GM12878 (cell line): ENCODE measurements around the gene MRC2. TPM values are rescaled to one million over a fixed set of nuclear protein-coding genes. Genes with fewer than 3 reads are reported as not detected.

ENCODE experiments used
- BRCA1 ChIP-seq: IDR thresholded peaks from 2 replicates; pipeline ENCODE4 v1.6.1; 2011; ENCODE audit warnings: low read depth, low read length, improper control_type of control experiment
- CEBPB ChIP-seq, 2 experiments: fragments of 150-350 bp in 1 of 2; IDR thresholded peaks; 2 replicates each; pipeline ENCODE4 v1.6.1; 2012 to 2014; ENCODE audit warnings: low read depth in 2 of 2, low read length in 2 of 2, borderline replicate concordance in 1 of 2, inconsistent platforms in 1 of 2
- FOXK2 ChIP-seq: fragments of 450-650 bp; IDR thresholded peaks from 2 replicates; pipeline ENCODE4 v1.6.1; 2017; ENCODE audit warnings: mild to moderate bottlenecking, moderate library complexity
- GATAD2B ChIP-seq: fragments of 450-650 bp; conservative IDR thresholded peaks from 2 replicates; pipeline ENCODE4 v1.6.1; 2017; ENCODE audit warnings: low read depth, mild to moderate bottlenecking, moderate library complexity
- HDAC2 ChIP-seq: fragments of 200-600 bp; sonication (generic); IDR thresholded peaks from 2 replicates; pipeline ENCODE4 v1.6.1; 2017
- HDGF ChIP-seq: fragments of 450-650 bp; IDR thresholded peaks from 2 replicates; pipeline ENCODE4 v1.6.1; 2016; ENCODE audit warnings: antibody characterized with exemption
- KLF5 ChIP-seq: fragments of 450-650 bp; IDR thresholded peaks from 2 replicates; pipeline ENCODE4 v1.6.1; 2014; ENCODE audit warnings: mild to moderate bottlenecking; ENCODE audit not compliant: partially characterized antibody
- MTA2 ChIP-seq: fragments of 450-650 bp; IDR thresholded peaks from 2 replicates; pipeline ENCODE4 v1.6.1; 2016; ENCODE audit warnings: low read depth, mild to moderate bottlenecking, moderate library complexity
- NR2C1 ChIP-seq: fragments of 450-650 bp; IDR thresholded peaks from 2 replicates; pipeline ENCODE4 v1.6.1; 2017; ENCODE audit warnings: antibody characterized with exemption, mild to moderate bottlenecking, moderate library complexity
- NR2C2 ChIP-seq: IDR thresholded peaks from 2 replicates; pipeline ENCODE4 v1.6.1; 2011; ENCODE audit warnings: borderline replicate concordance, low read depth; ENCODE audit not compliant: control insufficient read depth, insufficient read length
- NR2F1 ChIP-seq: fragments of 450-650 bp; conservative IDR thresholded peaks from 2 replicates; pipeline ENCODE4 v1.6.1; 2017; ENCODE audit warnings: mild to moderate bottlenecking
- SMAD5 ChIP-seq: IDR thresholded peaks from 2 replicates; pipeline ENCODE4 v1.6.1; 2016; ENCODE audit warnings: antibody characterized with exemption, low read depth
- TARDBP ChIP-seq: IDR thresholded peaks from 2 replicates; pipeline ENCODE4 v1.6.1; 2016; ENCODE audit warnings: borderline replicate concordance
- ZNF384 ChIP-seq: IDR thresholded peaks from 2 replicates; pipeline ENCODE4 v1.6.1; 2012; ENCODE audit warnings: low read depth, mild to moderate bottlenecking, low read length, improper control_type of control experiment, borderline replicate concordance
- ZNF622 ChIP-seq: fragments of 450-650 bp; IDR thresholded peaks from 2 replicates; pipeline ENCODE4 v1.6.1; 2017; ENCODE audit warnings: mild to moderate bottlenecking, inconsistent platforms
- polyA plus RNA-seq, 11 experiments: library from polyadenylated mRNA; depleted of rRNA in 4 of 11; unstranded in 6 of 11; stranded (reverse) in 5 of 11; fragments of >200 nt; fragmentation: Nextera tagmentation in 4 of 11; fragmentation: Illumina TruSeq in 1 of 11; extraction: Ambion mirVana in 4 of 11; extraction: Trizol in 1 of 11; gene quantifications; 1 replicate in 1 of 11; 2 replicates in 10 of 11; pipeline versions ENCODE4 v1.2.1 to v1.2.3, GENCODE V29; 2011 to 2016; ENCODE audit warnings: inconsistent platforms in 2 of 11, missing spikeins in 2 of 11, low read depth in 1 of 11
- total RNA-seq, 4 experiments: library from RNA; depleted of rRNA in 3 of 4; stranded (reverse); fragments of >200 nt in 3 of 4; fragmentation: Illumina TruSeq in 1 of 4; extraction: Trizol in 1 of 4; gene quantifications; 2 replicates each; pipeline versions ENCODE4 v1.2.1 to v1.2.3, GENCODE V29; 2013 to 2021
- TF ChIP-seq, protein P1 (sequence below): IDR thresholded peaks from 2 replicates; pipeline ENCODE4 v1.6.1; 2012; ENCODE audit warnings: low read depth, low read length, improper control_type of control experiment
- TF ChIP-seq, protein P2 (sequence below): IDR thresholded peaks from 2 replicates; pipeline ENCODE4 v1.6.1; 2012; ENCODE audit warnings: low read length, inconsistent platforms
- TF ChIP-seq, protein P3 (sequence below): fragments of 450-650 bp; IDR thresholded peaks from 2 replicates; pipeline ENCODE4 v1.6.1; 2016; ENCODE audit warnings: mild to moderate bottlenecking
- TF ChIP-seq, protein P4 (sequence below): fragments of 450-650 bp; IDR thresholded peaks from 2 replicates; pipeline ENCODE4 v1.6.1; 2017; ENCODE audit warnings: antibody characterized with exemption, mild to moderate bottlenecking, moderate library complexity
- TF ChIP-seq, protein P5 (sequence below): IDR thresholded peaks from 2 replicates; pipeline ENCODE4 v1.6.1; 2011; ENCODE audit warnings: mild to moderate bottlenecking, low read depth, low read length, moderate library complexity; ENCODE audit not compliant: insufficient replicate concordance

MRC2 gene
- total and polyA plus RNA-seq, 10 of the 15 experiments (the other 5 are each of a cell fraction or from before 2014, with no cell fraction given): 0.04 to 0.96 (median 0.30) TPM; not detected in 1

DNA sequence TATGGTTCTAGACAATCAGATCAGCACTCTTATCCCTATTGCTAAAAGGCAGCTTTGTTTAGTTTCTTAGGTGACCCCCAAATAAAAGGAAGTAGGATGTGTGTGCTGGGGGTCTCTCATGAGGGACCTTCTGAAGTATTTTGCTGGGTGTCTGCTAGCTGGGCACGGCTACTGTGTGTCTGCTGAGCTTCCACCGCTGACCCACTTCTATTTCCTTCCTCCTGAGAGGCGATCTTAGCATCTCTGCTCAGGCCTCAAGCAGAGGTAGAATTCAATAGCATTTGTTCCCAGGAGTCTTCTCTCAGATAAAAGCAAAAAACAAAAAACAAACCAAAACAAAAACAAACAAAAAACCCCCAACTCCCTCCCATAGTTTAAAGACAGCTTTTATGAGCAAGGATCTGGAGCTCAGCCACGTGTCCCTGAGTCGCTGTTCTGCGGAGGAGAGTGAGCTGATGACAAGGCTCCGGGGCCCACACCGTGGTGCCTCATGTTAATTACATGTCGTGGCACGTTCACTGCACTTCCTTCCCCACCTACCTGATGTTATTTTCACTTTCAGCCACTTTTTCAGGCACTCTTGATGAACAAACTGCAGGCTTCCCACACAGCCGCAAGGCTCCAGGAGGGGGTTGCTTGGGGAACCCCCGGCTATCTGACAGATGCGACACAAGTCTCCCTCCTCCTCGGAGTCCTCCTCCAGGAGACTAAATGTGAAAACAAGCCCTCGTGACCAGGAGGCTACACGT is 97.1 kb downstream of the MRC2 start (continued):
- TF ChIP-seq ZNF384: no peak
- TF ChIP-seq, protein P1, sequence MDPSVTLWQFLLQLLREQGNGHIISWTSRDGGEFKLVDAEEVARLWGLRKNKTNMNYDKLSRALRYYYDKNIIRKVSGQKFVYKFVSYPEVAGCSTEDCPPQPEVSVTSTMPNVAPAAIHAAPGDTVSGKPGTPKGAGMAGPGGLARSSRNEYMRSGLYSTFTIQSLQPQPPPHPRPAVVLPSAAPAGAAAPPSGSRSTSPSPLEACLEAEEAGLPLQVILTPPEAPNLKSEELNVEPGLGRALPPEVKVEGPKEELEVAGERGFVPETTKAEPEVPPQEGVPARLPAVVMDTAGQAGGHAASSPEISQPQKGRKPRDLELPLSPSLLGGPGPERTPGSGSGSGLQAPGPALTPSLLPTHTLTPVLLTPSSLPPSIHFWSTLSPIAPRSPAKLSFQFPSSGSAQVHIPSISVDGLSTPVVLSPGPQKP: no peak
- 0 out of 2 replicates have a peak, but pooled peaks have one; percentile 41 for TF ChIP-seq GATAD2B
- TF ChIP-seq, protein P2, sequence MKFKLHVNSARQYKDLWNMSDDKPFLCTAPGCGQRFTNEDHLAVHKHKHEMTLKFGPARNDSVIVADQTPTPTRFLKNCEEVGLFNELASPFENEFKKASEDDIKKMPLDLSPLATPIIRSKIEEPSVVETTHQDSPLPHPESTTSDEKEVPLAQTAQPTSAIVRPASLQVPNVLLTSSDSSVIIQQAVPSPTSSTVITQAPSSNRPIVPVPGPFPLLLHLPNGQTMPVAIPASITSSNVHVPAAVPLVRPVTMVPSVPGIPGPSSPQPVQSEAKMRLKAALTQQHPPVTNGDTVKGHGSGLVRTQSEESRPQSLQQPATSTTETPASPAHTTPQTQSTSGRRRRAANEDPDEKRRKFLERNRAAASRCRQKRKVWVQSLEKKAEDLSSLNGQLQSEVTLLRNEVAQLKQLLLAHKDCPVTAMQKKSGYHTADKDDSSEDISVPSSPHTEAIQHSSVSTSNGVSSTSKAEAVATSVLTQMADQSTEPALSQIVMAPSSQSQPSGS: peak; percentile 83
- TF ChIP-seq TARDBP: peak; percentile 55; the same call in 1 of the 2 replicates
- peak in 1 of 2 experiments; percentile 88; a peak in 1 of 4 replicates for TF ChIP-seq CEBPB (IDR thresholded peaks at IDR 0.05; ENCODE audit: borderline replicate concordance in 1 of 2, low read depth in 2 of 2, low read length in 2 of 2)
- no peak for TF ChIP-seq NR2C1
- no peak for TF ChIP-seq BRCA1
- TF ChIP-seq HDAC2: no peak
- no peak for TF ChIP-seq SMAD5
- no peak for TF ChIP-seq HDGF
- TF ChIP-seq NR2F1: 0 out of 2 replicates have a peak, but pooled peaks have one; percentile 31
- peak; percentile 77 for TF ChIP-seq MTA2
- no peak for TF ChIP-seq NR2C2
- TF ChIP-seq, protein P3, sequence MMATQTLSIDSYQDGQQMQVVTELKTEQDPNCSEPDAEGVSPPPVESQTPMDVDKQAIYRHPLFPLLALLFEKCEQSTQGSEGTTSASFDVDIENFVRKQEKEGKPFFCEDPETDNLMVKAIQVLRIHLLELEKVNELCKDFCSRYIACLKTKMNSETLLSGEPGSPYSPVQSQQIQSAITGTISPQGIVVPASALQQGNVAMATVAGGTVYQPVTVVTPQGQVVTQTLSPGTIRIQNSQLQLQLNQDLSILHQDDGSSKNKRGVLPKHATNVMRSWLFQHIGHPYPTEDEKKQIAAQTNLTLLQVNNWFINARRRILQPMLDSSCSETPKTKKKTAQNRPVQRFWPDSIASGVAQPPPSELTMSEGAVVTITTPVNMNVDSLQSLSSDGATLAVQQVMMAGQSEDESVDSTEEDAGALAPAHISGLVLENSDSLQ: 0 out of 2 replicates have a peak, but pooled peaks have one; percentile 21
- no peak for TF ChIP-seq FOXK2
- peak; percentile 48 for TF ChIP-seq KLF5
- TF ChIP-seq ZNF622: no peak
- TF ChIP-seq, protein P4, sequence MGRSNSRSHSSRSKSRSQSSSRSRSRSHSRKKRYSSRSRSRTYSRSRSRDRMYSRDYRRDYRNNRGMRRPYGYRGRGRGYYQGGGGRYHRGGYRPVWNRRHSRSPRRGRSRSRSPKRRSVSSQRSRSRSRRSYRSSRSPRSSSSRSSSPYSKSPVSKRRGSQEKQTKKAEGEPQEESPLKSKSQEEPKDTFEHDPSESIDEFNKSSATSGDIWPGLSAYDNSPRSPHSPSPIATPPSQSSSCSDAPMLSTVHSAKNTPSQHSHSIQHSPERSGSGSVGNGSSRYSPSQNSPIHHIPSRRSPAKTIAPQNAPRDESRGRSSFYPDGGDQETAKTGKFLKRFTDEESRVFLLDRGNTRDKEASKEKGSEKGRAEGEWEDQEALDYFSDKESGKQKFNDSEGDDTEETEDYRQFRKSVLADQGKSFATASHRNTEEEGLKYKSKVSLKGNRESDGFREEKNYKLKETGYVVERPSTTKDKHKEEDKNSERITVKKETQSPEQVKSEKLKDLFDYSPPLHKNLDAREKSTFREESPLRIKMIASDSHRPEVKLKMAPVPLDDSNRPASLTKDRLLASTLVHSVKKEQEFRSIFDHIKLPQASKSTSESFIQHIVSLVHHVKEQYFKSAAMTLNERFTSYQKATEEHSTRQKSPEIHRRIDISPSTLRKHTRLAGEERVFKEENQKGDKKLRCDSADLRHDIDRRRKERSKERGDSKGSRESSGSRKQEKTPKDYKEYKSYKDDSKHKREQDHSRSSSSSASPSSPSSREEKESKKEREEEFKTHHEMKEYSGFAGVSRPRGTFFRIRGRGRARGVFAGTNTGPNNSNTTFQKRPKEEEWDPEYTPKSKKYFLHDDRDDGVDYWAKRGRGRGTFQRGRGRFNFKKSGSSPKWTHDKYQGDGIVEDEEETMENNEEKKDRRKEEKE: no peak
- TF ChIP-seq, protein P5, sequence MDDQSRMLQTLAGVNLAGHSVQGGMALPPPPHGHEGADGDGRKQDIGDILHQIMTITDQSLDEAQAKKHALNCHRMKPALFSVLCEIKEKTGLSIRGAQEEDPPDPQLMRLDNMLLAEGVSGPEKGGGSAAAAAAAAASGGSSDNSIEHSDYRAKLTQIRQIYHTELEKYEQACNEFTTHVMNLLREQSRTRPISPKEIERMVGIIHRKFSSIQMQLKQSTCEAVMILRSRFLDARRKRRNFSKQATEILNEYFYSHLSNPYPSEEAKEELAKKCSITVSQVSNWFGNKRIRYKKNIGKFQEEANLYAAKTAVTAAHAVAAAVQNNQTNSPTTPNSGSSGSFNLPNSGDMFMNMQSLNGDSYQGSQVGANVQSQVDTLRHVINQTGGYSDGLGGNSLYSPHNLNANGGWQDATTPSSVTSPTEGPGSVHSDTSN: no peak
